ENCODE measurements around the gene PDE4D. TPM values are rescaled to one million over a fixed set of nuclear protein-coding genes. Genes with fewer than 3 reads are reported as not detected.

The PDE4D gene
- total RNA-seq, 2 experiments from 2014 or later: 75.5 to 80.7 TPM

DNA sequence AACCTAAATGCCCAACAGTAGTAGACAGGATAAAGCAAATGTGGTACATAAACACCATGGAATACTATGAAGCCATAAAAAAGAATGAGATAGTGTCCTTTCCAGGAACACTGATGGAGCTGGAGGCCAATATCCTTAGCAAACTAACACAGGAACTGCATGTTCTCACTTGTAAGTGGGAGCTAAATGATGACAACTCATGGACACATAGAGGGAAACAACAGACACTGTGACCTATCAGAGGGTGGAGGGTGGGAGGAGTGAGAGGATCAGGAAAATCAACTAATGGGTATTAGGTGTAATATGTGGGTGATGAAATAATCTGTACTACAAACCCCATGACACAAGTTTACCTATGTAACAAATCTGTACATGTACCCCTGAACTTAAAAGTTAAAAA is 805.0 kb downstream of the PDE4D start:
- Mint-ChIP-seq H3K4me1 (ENCODE audit: low read depth) (peaks cover 6% of the 10 kb centered on the region), H3K9me3 (no peaks in the 10 kb centered on the region), H3K27ac (no peak overlapping the region), H3K4me3 (no peak overlapping the region), H3K27me3 (peaks cover 4% of the 10 kb centered on the region), H3K36me3 (ENCODE audit: low read depth) (no peaks in the 10 kb centered on the region)
- intact Hi-C loops (cut with micrococcal nuclease): no loop called here
- no peak for TF ChIP-seq CTCF (IDR thresholded peaks at IDR 0.05)
- no peak for DNase-seq
- ATAC-seq: no peak
- ChIA-PET CTCF (interaction anchor here (0.9 kb wide), 1 partner anchor 85 kb away, joined by 3 read pairs; no protein-coding TSS in a partner anchor), POLR2A (no interaction called here)

- Mint-ChIP-seq H3K4me1 (ENCODE audit: low read depth) (no peaks in the 10 kb centered on the region), H3K4me3 (no peak overlapping the region), H3K9me3 (no peaks in the 10 kb centered on the region), H3K27me3 (peaks cover 4% of the 10 kb centered on the region), H3K36me3 (ENCODE audit: low read depth) (no peaks in the 10 kb centered on the region), H3K27ac (no peak overlapping the region)
- CTCF ChIA-PET: interaction anchor here (0.7 to 2.8 kb wide), 6 partner anchors 9 to 195 kb away, joined by 3 to 15 read pairs (median 4); no protein-coding TSS in a partner anchor
- DNase-seq (no peak), ATAC-seq (no peak)
- POLR2A ChIA-PET: no interaction called here
- TF ChIP-seq CTCF (IDR thresholded peaks at IDR 0.05): no peak
- intact Hi-C loops (cut with micrococcal nuclease): no loop called here
These were observed 807.5 kb downstream of the PDE4D start for GRCh38 chr5:59086024-59086423.

DNA sequence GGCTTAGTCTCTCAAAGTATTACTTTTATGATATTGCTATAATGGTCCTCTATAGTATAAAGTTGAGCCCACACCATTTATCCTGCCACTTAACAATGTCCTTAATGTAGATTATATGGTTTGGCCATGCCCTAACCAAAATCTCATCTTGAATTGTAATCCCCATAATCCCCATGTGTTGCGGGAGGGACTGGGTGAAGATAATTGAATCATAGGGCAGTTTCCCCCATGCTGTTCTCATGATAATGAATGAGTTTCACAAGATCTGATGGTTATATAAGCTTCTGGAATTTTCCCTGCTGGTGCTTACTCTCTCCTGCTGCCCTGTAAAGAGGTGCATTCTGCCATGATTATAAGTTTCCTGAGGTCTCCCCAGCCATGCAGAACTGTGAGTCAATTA is 811.8 kb downstream of the PDE4D start:
- intact Hi-C loops (cut with micrococcal nuclease): no loop called here
- ATAC-seq: no peak
- Mint-ChIP-seq H3K4me1 (ENCODE audit: low read depth) (no peaks in the 10 kb centered on the region), H3K27ac (no peak overlapping the region), H3K9me3 (no peaks in the 10 kb centered on the region), H3K36me3 (ENCODE audit: low read depth) (no peaks in the 10 kb centered on the region), H3K27me3 (peaks cover 3% of the 10 kb centered on the region), H3K4me3 (no peak overlapping the region)
- CTCF ChIA-PET: no interaction called here
- no peak for DNase-seq
- TF ChIP-seq CTCF (IDR thresholded peaks at IDR 0.05): no peak
- POLR2A ChIA-PET: no interaction called here

GRCh38 chr5:59079622-59080620 is 813.6 kb downstream of the PDE4D start:
- ATAC-seq: no peak
- Mint-ChIP-seq H3K4me1 (ENCODE audit: low read depth) (no peaks in the 10 kb centered on the region), H3K36me3 (ENCODE audit: low read depth) (no peaks in the 10 kb centered on the region), H3K9me3 (no peaks in the 10 kb centered on the region), H3K27ac (no peak overlapping the region), H3K27me3 (peaks cover 2% of the 10 kb centered on the region), H3K4me3 (no peak overlapping the region)
- intact Hi-C loops (cut with micrococcal nuclease): no loop called here
- DNase-seq: no peak
- ChIA-PET CTCF (interaction anchor here (1.2 kb wide), 2 partner anchors 15 to 193 kb away, joined by 3 to 5 read pairs; no protein-coding TSS in a partner anchor), POLR2A (no interaction called here)
- TF ChIP-seq CTCF (IDR thresholded peaks at IDR 0.05): no peak
